K562 (cell line): ENCODE results near the gene ZNF284. TPM values are rescaled to one million over a fixed set of nuclear protein-coding genes. Genes with fewer than 3 reads are reported as not detected.

Source experiments
- CREM ChIP-seq: IDR thresholded peaks from 2 replicates; pipeline ENCODE4 v1.6.1; 2014; ENCODE audit warnings: antibody characterized with exemption, low read depth
- ELF2 ChIP-seq: fragments of 250-450 bp; sonication (Bioruptor Pico); IDR thresholded peaks from 2 replicates; pipeline ENCODE4 v1.5.0; 2021; ENCODE audit warnings: mild to moderate bottlenecking
- ESRRB ChIP-seq: fragments of 250-450 bp; sonication (Bioruptor Pico); IDR thresholded peaks from 2 replicates; pipeline ENCODE4 v1.5.0; 2020; ENCODE audit warnings: mild to moderate bottlenecking, moderate library complexity, borderline replicate concordance
- FOXM1 ChIP-seq, 2 experiments: fragments of 450-650 bp in 1 of 2; sonication (generic) in 1 of 2; formaldehyde crosslinking in 1 of 2; IDR thresholded peaks; 2 replicates each; pipeline versions ENCODE4 v1.6.1 to v1.9.0; 2017 to 2022; ENCODE audit warnings: low read depth in 2 of 2, mild to moderate bottlenecking in 2 of 2, missing genetic modification reagents in 1 of 2, moderate library complexity in 1 of 2
- GTF2A2 ChIP-seq: IDR thresholded peaks from 2 replicates; pipeline ENCODE4 v1.6.1; 2016; ENCODE audit warnings: mild to moderate bottlenecking, missing genetic modification characterization, missing compliant biosample characterization
- IFI16 ChIP-seq: fragments of 250-450 bp; sonication (Bioruptor Pico); IDR thresholded peaks from 2 replicates; pipeline ENCODE4 v2.1.2; 2022; ENCODE audit warnings: mild to moderate bottlenecking, inconsistent platforms
- KHSRP ChIP-seq: fragments of 450-650 bp; IDR thresholded peaks from 2 replicates; pipeline ENCODE4 v1.6.1; 2017
- LCOR ChIP-seq: sonication (generic); formaldehyde crosslinking; IDR thresholded peaks from 2 replicates; pipeline ENCODE4 v1.8.0; 2022; ENCODE audit warnings: mild to moderate bottlenecking, missing genetic modification reagents
- LEF1 ChIP-seq: fragments of 450-650 bp; IDR thresholded peaks from 2 replicates; pipeline ENCODE4 v1.6.1; 2016; ENCODE audit warnings: mild to moderate bottlenecking
- PREB ChIP-seq: sonication (generic); formaldehyde crosslinking; IDR thresholded peaks from 2 replicates; pipeline ENCODE4 v1.8.1; 2023; ENCODE audit warnings: mild to moderate bottlenecking, missing genetic modification reagents
- PURB ChIP-seq: sonication (generic); formaldehyde crosslinking; IDR thresholded peaks from 2 replicates; pipeline ENCODE4 v1.9.0; 2021; ENCODE audit warnings: low read depth, mild to moderate bottlenecking, missing genetic modification reagents
- SAFB ChIP-seq: fragments of 200-400 bp; formaldehyde crosslinking; IDR thresholded peaks from 2 replicates; pipeline ENCODE4 v1.6.1; 2017; ENCODE audit warnings: low read depth, low read length, borderline replicate concordance
- TCFL5 ChIP-seq: fragments of 250-450 bp; sonication (Bioruptor Pico); conservative IDR thresholded peaks from 2 replicates; pipeline ENCODE4 v1.6.1; 2021; ENCODE audit warnings: mild to moderate bottlenecking, moderate library complexity, matching md5 sums
- ZNF347 ChIP-seq: fragments of 450-650 bp; formaldehyde crosslinking; IDR thresholded peaks from 2 replicates; pipeline ENCODE4 v1.4.0; 2020; ENCODE audit warnings: low read depth, mild to moderate bottlenecking, moderate library complexity
- ZNF445 ChIP-seq: fragments of 250-450 bp; sonication (Bioruptor Pico); IDR thresholded peaks from 2 replicates; pipeline ENCODE4 v1.4.0; 2020; ENCODE audit warnings: low read depth, mild to moderate bottlenecking, moderate library complexity
- ZNF583 ChIP-seq: fragments of 250-450 bp; sonication (Bioruptor Pico); IDR thresholded peaks from 2 replicates; pipeline ENCODE4 v1.4.0; 2020
- ZNF592 ChIP-seq: fragments of 450-650 bp; IDR thresholded peaks from 2 replicates; pipeline ENCODE4 v1.6.1; 2017; ENCODE audit warnings: antibody characterized with exemption, mild to moderate bottlenecking
- ZNF75A ChIP-seq: fragments of 450-650 bp; formaldehyde crosslinking; IDR thresholded peaks from 2 replicates; pipeline ENCODE4 v1.4.0; 2020; ENCODE audit warnings: mild to moderate bottlenecking
- ZNF780A ChIP-seq: fragments of 250-450 bp; sonication (Bioruptor Pico); IDR thresholded peaks from 2 replicates; pipeline ENCODE4 v1.5.0; 2021; ENCODE audit warnings: mild to moderate bottlenecking
- polyA plus RNA-seq, 8 experiments: library from polyadenylated mRNA; depleted of rRNA in 4 of 8; stranded (reverse) in 5 of 8; unstranded in 3 of 8; fragments of >200 nt; fragmentation: Nextera tagmentation in 2 of 8; fragmentation: Illumina TruSeq in 1 of 8; extraction: Ambion mirVana in 2 of 8; extraction: Trizol in 1 of 8; gene quantifications; 2 replicates each; pipeline versions ENCODE4 v1.2.1 to v1.2.3, GENCODE V29; 2011 to 2014; ENCODE audit warnings: inconsistent platforms in 1 of 8, missing spikeins in 1 of 8
- total RNA-seq, 7 experiments: library from RNA; depleted of rRNA in 6 of 7; stranded (reverse); fragments of >200 nt in 6 of 7; fragmentation: Illumina TruSeq in 2 of 7; extraction: Trizol in 2 of 7; gene quantifications; 2 replicates each; pipeline versions ENCODE4 v1.2.1 to v1.2.3, GENCODE V29; 2011 to 2021; ENCODE audit warnings: low replicate concordance in 1 of 7
- TF ChIP-seq, protein P1 (sequence below): fragments of 450-650 bp; formaldehyde crosslinking; IDR thresholded peaks from 2 replicates; pipeline ENCODE4 v1.4.0; 2020; ENCODE audit warnings: mild to moderate bottlenecking
- TF ChIP-seq, protein P2 (sequence below), 2 experiments: fragments of 250-450 bp in 1 of 2; fragments of 450-650 bp in 1 of 2; sonication (Bioruptor Pico) in 1 of 2; IDR thresholded peaks; 2 replicates each; pipeline versions ENCODE4 v1.6.1 to v1.8.0; 2016 to 2021; ENCODE audit warnings: mild to moderate bottlenecking in 2 of 2, moderate library complexity in 2 of 2, missing compliant biosample characterization in 1 of 2, missing genetic modification characterization in 1 of 2

ZNF284 gene
- total and polyA plus RNA-seq, 9 of the 15 experiments (the other 6 are each of a cell fraction or from before 2014, with no cell fraction given), result 0.07 to 0.24 (median 0.20) TPM

GRCh38 chr19:44025217-44025936 lies 46.6 kb upstream of the ZNF284 start, which contains the start of gene ZNF222 (continued):
- no peak for TF ChIP-seq IFI16
- no peak for TF ChIP-seq LEF1
- TF ChIP-seq ESRRB (CRISPR knock-in tag), result no peak
- no peak for TF ChIP-seq ZNF75A (CRISPR knock-in tag)
- TF ChIP-seq ZNF445 (CRISPR knock-in tag), result no peak
- TF ChIP-seq FOXM1 (IDR thresholded peaks at IDR 0.05; ENCODE audit: low read depth), result no peak
- no peak for TF ChIP-seq FOXM1 (CRISPR knock-in tag; IDR thresholded peaks at IDR 0.05; ENCODE audit: low read depth)
- no peak for TF ChIP-seq LCOR (CRISPR knock-in tag)
- no peak for TF ChIP-seq ZNF592
- TF ChIP-seq ZNF347 (CRISPR knock-in tag), result no peak
- no peak for TF ChIP-seq TCFL5 (CRISPR knock-in tag)
- TF ChIP-seq, protein P1, sequence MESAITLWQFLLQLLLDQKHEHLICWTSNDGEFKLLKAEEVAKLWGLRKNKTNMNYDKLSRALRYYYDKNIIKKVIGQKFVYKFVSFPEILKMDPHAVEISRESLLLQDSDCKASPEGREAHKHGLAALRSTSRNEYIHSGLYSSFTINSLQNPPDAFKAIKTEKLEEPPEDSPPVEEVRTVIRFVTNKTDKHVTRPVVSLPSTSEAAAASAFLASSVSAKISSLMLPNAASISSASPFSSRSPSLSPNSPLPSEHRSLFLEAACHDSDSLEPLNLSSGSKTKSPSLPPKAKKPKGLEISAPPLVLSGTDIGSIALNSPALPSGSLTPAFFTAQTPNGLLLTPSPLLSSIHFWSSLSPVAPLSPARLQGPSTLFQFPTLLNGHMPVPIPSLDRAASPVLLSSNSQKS (CRISPR knock-in tag), result no peak
- TF ChIP-seq PURB (CRISPR knock-in tag), result no peak
- TF ChIP-seq, protein P2, sequence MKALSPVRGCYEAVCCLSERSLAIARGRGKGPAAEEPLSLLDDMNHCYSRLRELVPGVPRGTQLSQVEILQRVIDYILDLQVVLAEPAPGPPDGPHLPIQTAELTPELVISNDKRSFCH (CRISPR knock-in tag; IDR thresholded peaks at IDR 0.05), result no peak
- TF ChIP-seq, protein P2 (tag; IDR thresholded peaks at IDR 0.05), result no peak
- no peak for TF ChIP-seq ZNF583
- no peak for TF ChIP-seq PREB (CRISPR knock-in tag)
- TF ChIP-seq ELF2 (CRISPR knock-in tag), result no peak
- TF ChIP-seq KHSRP, result no peak
- TF ChIP-seq CREM, result peak; percentile 96
- no peak for TF ChIP-seq SAFB
- no peak for TF ChIP-seq GTF2A2 (tag)
- no peak for TF ChIP-seq ZNF780A
